Measurements from ENCODE around the gene ANKRD11.
"Not testable (repeated sequence)": the region's sequence is repeated elsewhere in the genome, so short reads cannot be mapped to it uniquely, and the experiment has no call there.

The ANKRD11 gene

DNA sequence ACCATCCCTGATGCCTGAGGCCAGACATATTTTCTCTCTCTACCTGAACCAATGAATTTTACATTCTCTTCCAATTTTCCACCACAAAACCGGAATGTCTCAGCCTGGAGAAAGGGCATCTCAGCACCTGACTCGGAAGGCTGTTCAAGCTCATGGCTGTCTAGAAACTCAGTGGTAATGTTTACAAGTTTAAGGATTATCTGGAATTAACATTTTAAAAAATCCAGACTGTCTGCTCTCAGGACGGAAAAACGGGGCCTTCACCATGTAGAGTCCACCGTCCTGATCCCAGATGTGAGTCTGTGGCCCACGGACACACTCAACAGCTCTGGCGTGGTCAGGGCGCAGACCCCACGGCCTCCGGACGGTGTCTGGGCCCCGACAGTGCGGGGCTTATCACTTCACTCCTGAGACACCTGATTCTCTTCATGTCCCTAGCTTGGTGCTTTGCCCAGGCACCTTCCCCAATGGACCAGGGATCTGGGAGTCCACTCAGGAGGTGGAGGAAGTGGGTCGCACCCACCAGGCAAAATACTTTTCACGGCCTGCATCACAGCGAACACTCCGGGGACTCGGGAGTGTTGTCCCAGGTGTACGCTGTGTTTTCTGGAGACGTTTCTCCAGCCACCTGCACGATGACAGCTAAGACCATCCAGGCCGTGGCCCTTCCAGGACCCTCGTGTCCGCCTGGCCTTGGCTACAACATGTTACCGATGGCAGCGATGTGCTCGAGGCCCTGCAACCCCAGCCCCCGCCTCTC is 171.3 kb downstream of the ANKRD11 start:
- DNase-seq = no peak

DNA sequence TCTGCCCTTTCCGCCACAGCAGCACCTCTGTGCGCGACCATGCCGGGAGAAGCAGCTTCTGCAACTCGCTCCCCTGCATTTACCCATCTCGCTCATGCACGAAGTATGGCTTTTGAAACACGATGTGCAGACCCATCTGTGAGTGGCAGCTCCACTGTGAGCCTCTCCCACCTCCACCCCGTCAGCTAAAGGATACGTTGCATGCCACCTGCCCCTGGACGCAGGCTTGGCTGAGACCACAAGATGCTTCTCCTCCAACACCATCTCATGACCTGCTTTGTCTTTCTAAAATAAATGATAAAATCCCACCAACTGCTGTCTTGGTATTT is 172.0 kb downstream of the ANKRD11 start:
- no peak for DNase-seq

DNA sequence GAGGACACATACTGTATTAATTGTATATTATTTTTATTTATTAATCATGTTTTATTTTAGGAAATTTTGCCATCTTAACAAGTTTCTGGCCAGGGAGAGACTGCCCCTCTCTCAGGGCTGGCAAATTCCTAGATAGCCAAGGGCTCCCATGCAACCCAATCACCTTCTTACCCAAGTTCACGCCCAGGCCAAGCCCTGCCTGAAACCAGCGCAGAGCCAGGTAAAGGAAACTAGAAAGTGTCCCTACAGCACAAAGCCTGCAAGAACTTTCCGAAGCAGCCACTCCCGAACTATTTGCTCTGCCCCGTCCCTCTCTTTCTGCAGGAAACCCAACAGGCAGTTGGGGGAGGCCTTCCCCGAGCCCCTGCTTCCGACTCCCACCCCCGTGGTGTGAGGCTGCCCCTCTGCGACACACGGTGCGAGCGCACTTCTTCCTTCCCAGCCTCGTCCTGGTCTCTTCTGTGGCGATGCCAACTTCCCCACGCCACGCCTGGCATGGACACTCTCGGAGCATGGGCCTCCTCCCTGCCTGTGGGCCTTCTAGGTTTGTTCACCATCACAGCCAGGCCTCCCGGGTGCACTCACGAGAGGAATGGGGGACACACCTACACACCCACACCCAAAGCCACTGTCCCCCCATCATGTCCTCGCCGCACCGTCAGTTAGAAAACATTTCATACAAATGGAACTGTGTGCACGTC is 172.5 kb downstream of the ANKRD11 start:
- DNase-seq = no peak

DNA sequence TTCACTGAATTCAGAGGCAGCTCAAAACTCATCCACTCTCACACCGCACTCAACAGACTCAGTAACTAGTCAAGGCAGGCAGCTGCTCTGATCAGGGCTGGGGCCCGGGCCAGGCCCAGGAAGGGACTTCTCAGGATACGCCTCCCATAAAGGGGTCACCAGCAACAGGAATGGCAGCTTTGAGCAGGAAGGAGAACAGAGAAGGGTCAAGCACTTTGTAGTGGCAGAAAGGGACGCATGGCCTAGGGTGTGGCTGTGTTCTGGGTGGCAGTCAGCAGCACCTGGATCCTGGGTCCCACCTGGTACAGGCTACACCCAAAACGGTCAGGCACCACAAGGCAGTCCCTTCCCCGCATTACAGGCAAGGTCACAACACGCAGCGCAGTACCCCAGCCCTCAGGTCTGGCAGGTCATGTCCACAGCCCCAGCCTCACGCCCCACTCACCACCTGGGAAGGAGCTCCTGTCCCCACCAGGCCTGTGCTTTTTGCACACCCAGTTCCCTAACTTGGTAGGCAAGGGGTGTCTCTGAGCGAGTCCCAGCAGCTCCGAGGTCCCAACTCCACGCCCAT is 173.2 kb downstream of the ANKRD11 start:
- no peak for DNase-seq

DNA sequence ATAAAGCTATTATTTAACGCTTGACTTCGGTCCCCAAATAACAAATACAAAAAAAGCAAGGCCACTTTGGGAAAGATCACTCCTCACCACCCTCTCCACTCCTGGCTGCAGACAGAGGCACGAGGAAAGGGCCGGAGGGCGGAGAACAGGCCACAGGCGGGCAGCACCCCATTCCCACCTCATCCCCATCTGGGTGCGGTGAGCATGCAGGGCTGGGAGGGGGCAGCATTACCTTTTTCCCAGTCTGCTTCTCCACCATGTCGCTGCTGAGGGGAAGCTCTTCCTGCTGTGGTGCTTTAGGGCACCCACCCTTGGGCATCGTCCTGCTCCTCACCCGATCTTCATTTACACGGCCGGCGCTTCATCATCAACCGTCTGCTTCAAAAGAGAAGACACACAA is 173.7 kb downstream of the ANKRD11 start:
- DNase-seq = no peak

DNA sequence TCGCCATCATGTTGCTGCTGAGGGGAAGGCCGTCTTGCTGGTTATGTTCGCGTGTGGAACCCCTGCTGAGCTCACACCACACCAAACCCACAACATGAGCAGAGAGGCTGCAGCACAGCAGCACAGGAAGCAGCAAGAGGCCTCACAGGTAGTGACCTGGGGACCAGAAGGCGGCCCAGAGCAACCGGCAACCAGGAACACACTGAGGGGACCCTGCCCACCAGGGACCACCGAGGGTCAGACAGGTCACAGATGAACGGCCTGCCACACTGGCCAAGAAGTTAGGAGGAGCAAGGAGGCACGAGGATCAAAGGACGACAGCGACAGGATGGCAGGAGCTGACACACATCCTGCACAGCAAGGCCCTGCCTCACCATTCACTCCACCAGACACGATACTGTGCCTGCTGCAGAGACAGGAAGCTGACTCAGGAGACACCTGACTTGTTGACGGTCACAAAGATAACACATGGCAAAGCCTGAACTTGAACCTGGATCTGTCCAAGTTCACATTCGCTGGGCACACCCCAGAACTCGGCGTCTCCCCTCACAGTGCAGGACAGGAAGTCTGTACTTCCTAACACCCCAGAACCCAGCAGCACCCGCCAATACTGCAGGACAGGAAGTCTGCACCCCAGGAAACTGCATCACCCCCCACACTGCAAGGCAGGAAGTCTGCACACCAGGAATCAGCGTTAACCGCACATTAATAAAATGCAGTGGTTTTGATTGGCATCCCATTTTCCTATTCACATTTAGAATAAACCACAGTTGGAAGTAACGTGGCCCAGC is 174.4 kb downstream of the ANKRD11 start:
- DNase-seq = peak in 2 of 51 donors; percentile 14 to 27

DNA sequence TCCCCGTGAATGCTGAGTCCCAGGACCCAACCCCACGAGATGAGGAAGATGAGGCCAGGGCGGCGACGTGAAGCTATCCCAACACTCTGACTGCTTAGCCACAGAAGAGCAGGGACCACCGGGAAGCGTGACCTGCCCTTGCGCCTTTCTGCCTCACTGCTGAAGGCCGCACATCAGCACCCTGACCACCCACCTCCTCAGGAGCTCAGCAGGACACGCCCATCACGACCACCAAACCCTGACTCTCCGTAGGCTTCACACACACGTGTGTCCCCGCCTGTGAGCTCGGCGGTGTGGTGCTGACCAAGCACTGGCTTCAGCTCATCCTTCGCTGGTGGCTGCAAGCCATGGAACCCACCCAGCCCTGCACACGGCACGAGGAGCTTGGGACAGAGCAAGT is 175.1 kb downstream of the ANKRD11 start:
- DNase-seq = no peak

DNA sequence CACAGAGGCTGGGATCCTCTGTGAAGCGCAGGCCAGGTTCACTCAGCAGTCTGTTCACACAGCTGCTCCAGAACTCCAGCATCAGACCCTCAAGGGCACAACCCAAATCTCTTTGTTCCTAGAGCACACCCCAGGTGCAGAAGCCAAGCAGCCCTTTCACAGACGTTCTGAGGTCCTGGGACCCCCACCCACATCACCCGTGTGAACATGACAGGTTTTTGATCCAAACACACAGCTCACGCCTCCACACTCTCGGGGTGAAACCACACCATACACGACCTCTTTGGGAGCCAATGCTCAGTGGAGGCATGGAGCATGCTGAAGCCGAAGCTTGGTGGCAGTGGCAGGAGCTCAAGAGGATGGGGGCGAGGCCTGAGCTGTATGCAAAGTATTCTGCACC is 175.5 kb downstream of the ANKRD11 start:
- no peak for DNase-seq

DNA sequence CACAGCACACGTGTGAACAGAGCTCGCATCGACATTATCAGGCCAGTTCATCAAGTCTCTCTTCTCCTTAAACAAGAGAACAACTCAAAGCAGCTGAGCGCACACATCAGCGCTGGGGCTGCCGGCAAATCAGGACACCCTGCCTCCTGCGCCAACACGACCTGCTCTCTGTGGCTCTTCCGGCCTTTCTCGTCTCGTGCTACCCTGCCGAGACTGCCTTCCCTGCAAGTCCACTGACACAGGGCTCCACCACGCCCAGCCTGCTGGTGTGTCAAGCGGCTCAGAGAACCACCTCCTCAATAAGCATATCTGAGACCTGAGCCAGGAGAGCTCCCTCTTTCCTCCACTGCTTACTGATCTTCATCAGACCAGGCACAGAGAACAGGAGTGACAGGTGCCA is 176.0 kb downstream of the ANKRD11 start:
- DNase-seq = peak in 1 of 51 donors; percentile 54

DNA sequence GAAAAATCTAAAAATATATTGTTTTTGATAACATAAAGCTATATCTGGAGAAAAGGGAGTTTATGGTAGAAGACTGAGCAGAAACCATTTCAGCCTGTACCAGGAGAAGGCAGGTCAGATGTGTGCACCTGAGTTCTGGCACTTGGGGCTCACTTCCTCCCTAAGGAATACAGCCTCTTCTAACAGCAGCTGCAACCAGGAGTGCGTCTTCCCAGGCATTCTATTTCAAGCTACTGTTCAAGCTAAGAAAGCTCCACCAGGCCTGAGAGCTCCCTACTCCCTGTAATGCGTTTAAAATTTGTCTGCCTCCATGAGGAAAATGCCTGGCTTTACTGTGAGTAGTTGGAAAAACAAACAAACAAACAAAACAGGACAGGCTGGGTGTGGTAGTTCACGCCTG is 176.8 kb downstream of the ANKRD11 start:
- no peak for DNase-seq

DNA sequence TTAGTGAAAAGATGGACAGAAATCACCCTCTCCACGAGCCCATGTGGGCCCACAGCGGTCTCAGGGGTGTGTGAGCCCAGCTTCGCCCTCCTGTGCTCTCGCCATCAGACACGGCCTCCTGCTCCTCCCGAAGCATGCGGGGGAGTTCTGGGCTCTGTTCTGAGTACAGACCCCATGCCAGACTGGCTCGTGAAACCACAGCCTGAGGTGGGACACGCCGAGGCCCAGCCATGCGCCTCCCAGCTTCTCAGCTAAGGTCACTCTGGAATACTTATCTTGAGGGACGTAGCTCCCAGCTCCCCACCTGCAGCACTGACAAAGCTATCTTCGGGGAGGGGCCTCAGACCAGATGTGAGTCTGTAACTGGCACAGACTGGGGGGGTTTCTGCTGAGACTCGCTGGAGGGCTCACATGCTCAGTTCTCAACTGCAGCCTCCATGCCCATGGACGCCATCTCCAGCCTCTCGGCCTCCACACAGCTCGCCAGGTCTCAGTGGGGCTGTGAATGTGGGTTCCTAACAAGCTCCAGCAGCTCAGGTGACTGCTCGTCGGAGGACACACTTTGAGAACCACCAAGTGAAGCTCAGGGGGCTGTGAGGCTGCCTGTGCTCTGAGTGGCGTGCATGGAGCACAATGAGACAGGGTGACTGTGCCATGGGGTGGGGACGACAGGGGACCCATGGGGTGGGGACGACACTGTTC is 177.6 kb downstream of the ANKRD11 start:
- DNase-seq = no peak

DNA sequence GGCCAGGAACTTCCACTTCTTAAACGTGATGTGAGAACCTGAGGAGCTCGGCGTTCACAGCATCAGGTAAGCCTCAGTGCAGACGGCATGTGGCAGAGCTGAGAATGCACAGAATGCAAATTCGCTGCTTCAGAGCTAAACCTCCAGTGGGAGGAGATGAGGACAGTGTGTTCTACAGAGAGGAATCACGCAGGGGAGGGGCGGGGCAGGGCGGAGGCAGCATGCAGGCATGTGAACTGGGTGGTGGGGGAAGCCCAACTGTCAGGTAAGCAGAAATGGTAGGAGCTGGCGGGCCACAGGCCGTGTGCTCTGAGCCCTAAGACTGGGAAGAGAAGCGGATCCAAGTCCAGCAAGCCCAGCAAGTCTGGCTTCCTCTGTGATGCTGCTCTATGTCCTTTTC is 178.2 kb downstream of the ANKRD11 start:
- DNase-seq = peak in 4 of 51 donors; percentile 15 to 53 (median 32)

DNA sequence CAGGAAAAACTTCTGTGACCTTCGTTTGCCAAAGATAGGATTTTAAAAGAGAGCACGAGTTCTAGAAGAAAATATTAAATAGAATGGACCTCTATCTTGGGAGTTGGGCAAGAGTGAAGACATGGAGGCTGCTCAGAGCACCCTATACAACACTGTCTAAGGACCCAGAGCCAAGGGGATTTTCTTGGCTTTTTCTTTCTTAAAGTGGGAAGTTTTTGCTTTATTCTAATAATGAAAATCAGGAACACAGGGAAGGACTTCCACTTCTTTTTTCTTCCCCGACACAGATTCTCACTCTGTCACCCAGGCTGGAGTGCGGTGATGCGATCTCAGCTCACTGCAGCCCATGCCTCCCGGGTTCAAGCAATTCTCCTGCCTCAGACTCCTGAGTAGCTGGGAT is 178.7 kb downstream of the ANKRD11 start:
- no peak for DNase-seq

DNA sequence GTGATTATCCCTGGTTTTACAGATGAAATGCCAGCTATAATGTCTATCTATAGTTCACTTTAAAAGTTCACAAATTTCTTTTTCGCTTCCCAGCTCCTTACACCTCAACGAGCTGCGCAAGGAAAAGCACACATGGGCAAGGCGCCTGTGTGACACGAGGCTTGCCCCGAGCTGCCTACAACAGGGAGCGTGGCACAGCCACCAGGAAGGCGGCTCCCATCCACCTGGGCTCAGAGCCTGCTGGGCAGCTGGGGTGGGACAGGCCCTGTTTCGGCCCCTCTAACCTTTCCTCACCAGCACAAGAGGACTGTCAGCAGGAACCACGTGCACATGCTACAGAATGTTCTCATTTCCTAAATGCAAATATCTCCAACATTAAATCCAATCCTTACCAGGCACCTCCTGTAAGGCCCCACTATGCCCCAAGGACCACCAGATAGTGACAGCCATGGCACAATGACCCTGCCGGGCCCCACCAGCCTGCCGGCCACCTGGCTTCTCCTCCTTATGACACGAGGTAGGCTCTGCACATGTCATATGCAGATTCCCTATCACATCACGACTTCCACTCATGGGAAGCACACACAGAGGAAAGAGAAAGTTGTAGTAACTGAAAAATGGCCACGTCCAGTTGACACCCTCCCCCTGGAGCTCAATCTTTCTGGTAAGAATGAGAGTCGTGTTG is 180.8 kb downstream of the ANKRD11 start:
- DNase-seq = no peak

DNA sequence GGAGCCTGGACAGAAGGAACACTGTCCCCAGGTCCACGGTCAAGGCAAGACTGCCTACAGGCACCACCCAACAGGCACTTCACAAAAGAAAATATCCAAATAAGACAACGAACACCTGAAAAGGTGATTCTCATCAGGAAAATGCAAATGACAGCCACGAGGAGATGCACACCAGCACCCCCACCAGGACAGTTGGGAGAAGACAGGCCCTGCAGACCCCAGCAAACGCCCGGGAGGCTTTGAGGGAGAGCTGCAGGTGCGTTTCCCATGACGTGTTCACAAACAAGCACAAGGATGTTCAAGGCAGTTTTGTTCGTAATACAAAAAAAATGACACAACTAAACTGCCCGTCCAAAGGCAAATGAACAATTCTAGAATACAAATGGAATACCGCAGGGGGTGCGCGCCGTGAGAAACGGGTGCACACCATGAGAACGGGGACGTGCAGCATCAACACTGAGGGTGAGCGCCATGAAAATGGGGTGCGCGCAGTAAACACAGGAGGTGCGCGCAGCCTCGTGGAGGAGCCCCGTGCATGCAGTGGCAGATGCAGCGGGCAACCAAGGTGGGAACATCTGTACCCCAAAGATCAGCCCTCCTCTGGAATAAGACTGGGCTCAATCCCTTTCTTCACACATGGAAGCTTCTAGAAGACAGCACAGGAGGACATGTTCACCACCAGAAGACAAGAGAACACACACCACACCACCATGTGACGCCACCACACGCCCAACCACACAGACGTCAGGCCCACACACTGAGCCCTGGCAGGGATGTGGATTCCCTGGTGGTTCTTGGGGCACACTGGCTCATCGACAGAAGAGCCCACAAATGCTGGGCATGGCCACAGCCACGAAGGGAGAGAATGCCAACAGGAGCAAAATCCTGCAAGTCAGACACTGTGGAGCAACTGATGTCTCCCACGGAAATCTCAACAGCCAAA is 181.7 kb downstream of the ANKRD11 start:
- DNase-seq = no peak

DNA sequence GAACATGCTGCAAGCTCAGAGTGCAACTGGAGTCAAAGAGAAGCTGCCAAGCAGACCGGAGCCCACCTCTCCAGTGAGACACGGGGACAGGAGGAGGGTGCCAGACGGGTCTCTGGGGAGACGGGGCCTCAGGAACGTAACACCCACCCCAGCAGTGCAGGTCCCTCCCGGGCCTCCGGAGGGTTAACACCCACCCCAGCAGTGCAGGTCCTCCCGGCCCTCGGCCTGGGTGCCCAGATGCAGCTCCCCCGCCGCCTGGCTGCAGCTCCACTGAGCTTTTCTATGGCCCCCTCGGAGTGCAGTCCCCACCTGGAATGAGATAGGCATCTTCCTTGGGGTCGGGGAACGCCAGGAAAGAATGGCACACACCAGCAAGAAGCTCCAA is 182.9 kb downstream of the ANKRD11 start:
- no peak for DNase-seq

DNA sequence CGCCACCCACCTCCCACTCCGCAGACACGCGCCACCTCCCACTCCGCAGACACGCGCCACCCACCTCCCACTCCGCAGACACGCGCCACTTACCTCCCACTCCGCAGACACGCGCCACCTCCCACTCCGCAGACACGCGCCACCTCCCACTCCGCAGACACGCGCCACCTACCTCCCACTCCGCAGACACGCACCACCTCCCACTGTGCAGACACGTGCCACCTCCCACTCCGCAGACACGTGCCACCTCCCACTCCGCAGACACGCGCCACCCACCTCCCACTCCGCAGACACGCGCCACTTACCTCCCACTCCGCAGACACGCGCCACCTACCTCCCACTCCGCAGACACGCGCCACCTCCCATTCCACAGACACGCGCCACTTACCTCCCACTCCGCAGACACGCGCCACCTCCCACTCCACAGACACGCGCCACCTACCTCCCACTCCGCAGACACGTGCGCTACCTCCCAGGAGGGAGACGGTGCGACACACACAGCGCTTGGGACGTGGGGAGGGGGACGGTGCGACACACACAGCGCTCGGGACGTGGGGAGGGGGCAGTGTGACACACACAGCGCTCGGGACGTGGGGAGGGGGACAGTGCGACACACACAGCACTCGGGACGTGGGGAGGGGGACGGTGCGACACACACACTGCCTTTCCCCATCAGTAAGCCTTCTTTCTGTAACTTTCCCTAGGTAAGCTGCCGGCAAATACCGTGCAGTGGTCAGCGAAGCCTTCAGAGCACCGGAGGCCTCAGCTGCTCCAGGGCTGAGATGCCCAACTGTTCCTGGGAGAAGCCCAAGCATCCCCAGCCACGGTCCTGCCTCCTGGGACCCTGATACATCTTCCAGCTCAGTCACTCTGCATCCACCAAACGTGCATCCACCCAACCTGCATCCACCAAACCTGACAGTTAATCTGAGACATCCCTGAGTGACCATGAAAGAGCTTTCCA is 183.6 kb downstream of the ANKRD11 start:
- not testable (repeated sequence) for DNase-seq

DNA sequence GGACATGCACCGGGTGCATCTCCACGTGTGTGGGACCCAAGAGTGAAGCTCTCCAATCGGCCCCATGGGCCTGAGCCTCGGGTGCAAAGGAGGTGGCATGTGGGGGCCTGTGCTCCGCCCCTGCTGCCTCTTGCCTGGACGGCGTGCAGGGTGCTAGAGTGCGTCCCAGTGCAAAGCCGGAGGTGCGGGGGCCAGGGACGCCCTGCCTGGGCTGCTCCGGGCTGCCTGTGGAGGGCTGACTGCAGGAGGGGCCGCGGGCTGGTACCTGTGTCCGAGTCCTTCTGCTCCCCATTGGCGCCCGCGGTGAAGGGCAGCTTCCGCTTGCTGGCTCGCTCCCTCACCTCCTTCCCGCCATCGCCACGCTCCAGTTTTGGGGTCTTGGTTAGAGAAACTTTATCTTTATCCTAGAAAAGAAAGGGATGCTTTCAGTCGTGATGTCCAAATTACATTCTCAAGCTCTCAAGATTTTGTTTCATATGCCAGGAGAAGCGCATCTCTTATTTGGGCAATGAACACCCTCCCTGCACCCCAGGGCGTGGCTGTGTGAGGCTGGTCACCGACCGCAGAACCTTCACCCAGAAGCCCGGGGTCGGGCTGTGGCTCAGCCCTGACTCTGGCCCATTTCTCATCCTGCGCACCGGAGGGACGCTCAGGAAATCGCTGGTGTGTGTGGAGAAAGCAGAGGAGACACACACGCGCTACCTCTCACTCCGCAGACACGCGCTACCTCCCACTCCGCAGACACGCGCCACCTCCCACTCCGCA is 185.2 kb downstream of the ANKRD11 start:
- no peak for DNase-seq

All from hypothalamus (tissue), 51 donors.